IMR-90 (cell line): ENCODE measurements around the gene EIF3L. TPM values are rescaled to one million over a fixed set of nuclear protein-coding genes. Genes with fewer than 3 reads are reported as not detected.

Source experiments
- ATAC-seq: fragments of 200-7000 bp; cut with Tn5 transposase; 2 replicates; pipeline ENCODE4 v1.9.1; 2020; ENCODE audit warnings: low read depth, mild to moderate bottlenecking, moderate library complexity
- BruUV-seq: library from RNA; stranded (reverse); fragments of 400-500 nt; replicated peaks from 2 replicates; lab custom pipeline; 2021; lab: Mats Ljungman, UMichigan
- CTCF ChIA-PET: fragments of 300-600 bp; formaldehyde crosslinking; extraction: SDS; loops from one replicate; lab custom pipeline; 2021; ENCODE audit warnings: antibody characterized with exemption; lab: Yijun Ruan, JAX
- POLR2A ChIA-PET: fragments of 300-600 bp; sonication (Branson Sonifier 250); formaldehyde crosslinking; loops from one replicate; lab custom pipeline; 2022; ENCODE audit warnings: antibody characterized with exemption; ENCODE audit not compliant: unreplicated experiment; lab: Charles Lee
- DNase-seq: peaks from one replicate; pipeline ENCODE4 v3.0.0; 2013
- H2AFZ ChIP-seq: replicated peaks from 2 replicates; pipeline ENCODE3; 2013; ENCODE audit warnings: low read length, mild to moderate bottlenecking; ENCODE audit not compliant: poor library complexity
- H2AK5ac ChIP-seq: 2 replicates; pipeline ENCODE4 v1.6.1; 2013; ENCODE audit warnings: low read depth, low read length, inconsistent platforms
- H2AK9ac ChIP-seq: replicated peaks from 2 replicates; pipeline ENCODE3; 2013; ENCODE audit warnings: mild to moderate bottlenecking, low read depth, low read length, moderate library complexity; ENCODE audit not compliant: poor library complexity
- H2BK120ac ChIP-seq: 2 replicates; pipeline ENCODE4 v1.6.1; 2013; ENCODE audit warnings: low read depth, low read length, inconsistent platforms
- H2BK15ac ChIP-seq: 3 replicates; pipeline ENCODE4 v1.6.1; 2013; ENCODE audit warnings: low read depth, low read length, inconsistent platforms
- H2BK20ac ChIP-seq: 2 replicates; pipeline ENCODE4 v1.6.1; 2013; ENCODE audit warnings: low read depth, mild to moderate bottlenecking, inconsistent platforms, low read length, moderate library complexity
- H2BK5ac ChIP-seq: 2 replicates; pipeline ENCODE4 v1.6.1; 2013; ENCODE audit warnings: mild to moderate bottlenecking, low read depth, low read length, inconsistent platforms; ENCODE audit not compliant: poor library complexity, severe bottlenecking
- H3K14ac ChIP-seq: replicated peaks from 2 replicates; pipeline ENCODE4 v1.6.1; 2013; ENCODE audit warnings: low read depth, low read length, inconsistent platforms
- H3K18ac ChIP-seq: 2 replicates; pipeline ENCODE4 v1.6.1; 2013; ENCODE audit warnings: low read depth, low read length, control low read depth
- H3K23ac ChIP-seq: 2 replicates; pipeline ENCODE4 v1.6.1; 2013; ENCODE audit warnings: low read depth, low read length, inconsistent platforms
- H3K27ac ChIP-seq: 2 replicates; pipeline ENCODE4 v1.5.1; 2013; ENCODE audit warnings: mild to moderate bottlenecking, control low read depth, low read length; ENCODE audit not compliant: insufficient read depth
- H3K27me3 ChIP-seq: 2 replicates; pipeline ENCODE4 v1.6.1; 2013; ENCODE audit warnings: low read length; ENCODE audit not compliant: control insufficient read depth, insufficient read depth
- H3K36me3 ChIP-seq: 2 replicates; pipeline ENCODE4 v1.6.1; 2013; ENCODE audit warnings: low read length, mixed read lengths; ENCODE audit not compliant: control insufficient read depth, insufficient read depth
- H3K4ac ChIP-seq: 2 replicates; pipeline ENCODE4 v1.6.1; 2013; ENCODE audit warnings: low read depth, low read length, inconsistent platforms
- H3K4me1 ChIP-seq: 2 replicates; pipeline ENCODE4 v1.6.1; 2013; ENCODE audit warnings: low read length, mixed read lengths; ENCODE audit not compliant: control insufficient read depth, insufficient read depth
- H3K4me2 ChIP-seq: 2 replicates; pipeline ENCODE4 v1.6.1; 2013; ENCODE audit warnings: low read depth, mild to moderate bottlenecking, control low read depth, low read length, moderate library complexity
- H3K4me3 ChIP-seq: 2 replicates; pipeline ENCODE4 v1.5.1; 2013; ENCODE audit warnings: low read depth, mild to moderate bottlenecking, control low read depth, low read length, moderate library complexity; ENCODE audit not compliant: insufficient read depth
- H3K56ac ChIP-seq: 2 replicates; pipeline ENCODE4 v1.6.1; 2013; ENCODE audit warnings: low read length, inconsistent platforms; ENCODE audit not compliant: insufficient read depth; ENCODE audit errors: extremely low read depth
- H3K79me1 ChIP-seq, 2 experiments: 2 replicates each; pipeline ENCODE4 v1.6.1; 2013; ENCODE audit warnings: low read length in 2 of 2, inconsistent platforms in 1 of 2, low read depth in 1 of 2
- H3K9ac ChIP-seq: 2 replicates; pipeline ENCODE4 v1.6.1; 2013; ENCODE audit warnings: low read depth, low read length, control low read depth
- H3K9me1 ChIP-seq: 2 replicates; pipeline ENCODE4 v1.6.1; 2013; ENCODE audit warnings: low read length, inconsistent platforms; ENCODE audit not compliant: insufficient read depth
- H3K9me3 ChIP-seq: 2 replicates; pipeline ENCODE4 v1.6.1; 2013; ENCODE audit warnings: low read length; ENCODE audit not compliant: control insufficient read depth, insufficient read depth
- H4K20me1 ChIP-seq: 2 replicates; pipeline ENCODE4 v1.6.1; 2013; ENCODE audit warnings: low read length, inconsistent platforms; ENCODE audit not compliant: insufficient read depth
- H4K5ac ChIP-seq: 2 replicates; pipeline ENCODE4 v1.6.1; 2013; ENCODE audit warnings: mild to moderate bottlenecking, low read depth, low read length, control low read depth
- H4K8ac ChIP-seq, 2 experiments: 2 replicates each; pipeline ENCODE4 v1.6.1; 2013; ENCODE audit warnings: low read depth in 2 of 2, low read length in 2 of 2, control low read depth in 1 of 2, inconsistent platforms in 1 of 2
- H4K91ac ChIP-seq: 2 replicates; pipeline ENCODE4 v1.6.1; 2013; ENCODE audit warnings: low read depth, low read length, inconsistent platforms; ENCODE audit not compliant: insufficient read depth
- CEBPB ChIP-seq: IDR thresholded peaks from 2 replicates; pipeline ENCODE4 v1.6.1; 2012; ENCODE audit warnings: low read depth, low read length, improper control_type of control experiment
- CHD1 ChIP-seq: IDR thresholded peaks from 2 replicates; pipeline ENCODE4 v1.6.1; 2012; ENCODE audit warnings: low read depth, low read length, improper control_type of control experiment
- ELK1 ChIP-seq: fragments of 150-350 bp; IDR thresholded peaks from 2 replicates; pipeline ENCODE4 v1.6.1; 2016; ENCODE audit warnings: low read depth, mild to moderate bottlenecking, low read length, moderate library complexity, borderline replicate concordance
- FOS ChIP-seq: fragments of 150-350 bp; IDR thresholded peaks from 2 replicates; pipeline ENCODE4 v1.6.1; 2016; ENCODE audit warnings: low read depth, low read length
- POLR2A ChIP-seq: IDR thresholded peaks from 2 replicates; pipeline ENCODE4 v1.6.1; 2012; ENCODE audit warnings: mild to moderate bottlenecking, low read depth, low read length
- RCOR1 ChIP-seq: IDR thresholded peaks from 2 replicates; pipeline ENCODE4 v1.6.1; 2012; ENCODE audit warnings: mild to moderate bottlenecking, low read length, improper control_type of control experiment; ENCODE audit not compliant: insufficient replicate concordance
- RFX5 ChIP-seq: IDR thresholded peaks from 2 replicates; pipeline ENCODE4 v1.8.0; 2012; ENCODE audit warnings: low read depth, mild to moderate bottlenecking, low read length, moderate library complexity
- SMC3 ChIP-seq: fragments of 150-350 bp; IDR thresholded peaks from 2 replicates; pipeline ENCODE4 v1.6.1; 2016; ENCODE audit warnings: low read depth, mild to moderate bottlenecking, antibody characterized with exemption, low read length, moderate library complexity
- WGBS, 2 experiments: methylation state at CpG; one replicate each; pipeline versions ENCODE4 v1.1.5 to v1.1.7; 2013; ENCODE audit warnings: missing lambda C conversion rate in 2 of 2; ENCODE audit not compliant: insufficient read length in 1 of 2; ENCODE audit errors: extremely low coverage in 2 of 2; 5-methylcytosine and 5-hydroxymethylcytosine counted together
- dilution Hi-C: fragments of 300-500 bp; cut with HindIII; formaldehyde crosslinking; loops from one replicate; pipeline ENCODE4 v1.14.3; 2018; ENCODE audit warnings: low sequenced_read_pairs; ENCODE audit not compliant: unreplicated experiment
- in situ Hi-C: fragments of 300-500 bp; cut with MboI; formaldehyde crosslinking; loops from 3 replicates; pipeline ENCODE4 v1.14.3; 2019; ENCODE audit warnings: low sequenced_read_pairs, inconsistent platforms, mixed read lengths
- intact Hi-C: fragments of 100-400 bp; cut with micrococcal nuclease; formaldehyde crosslinking; loops from 2 replicates; pipeline ENCODE4 v1.10.0; 2022
- polyA plus RNA-seq, 3 experiments: library from polyadenylated mRNA; depleted of rRNA; stranded (reverse); fragments of >200 nt; gene quantifications; 2 replicates each; pipeline ENCODE4 v1.2.3, GENCODE V29; 2012; ENCODE audit warnings: low replicate concordance in 1 of 3
- total RNA-seq: library from RNA; depleted of rRNA; stranded (reverse); fragments of >200 nt; gene quantifications from 2 replicates; pipeline ENCODE4 v1.2.3, GENCODE V29; 2012
- TF ChIP-seq, protein P1 (sequence below): conservative IDR thresholded peaks from 2 replicates; pipeline ENCODE4 v1.5.1; 2012; ENCODE audit warnings: mild to moderate bottlenecking, low read depth, low read length, improper control_type of control experiment
- TF ChIP-seq, protein P2 (sequence below): fragments of 150-350 bp; IDR thresholded peaks from 2 replicates; pipeline ENCODE4 v1.6.1; 2017; ENCODE audit warnings: mild to moderate bottlenecking, antibody characterized with exemption, low read length, low read depth

EIF3L gene
- total and polyA plus RNA-seq, 2 of the 4 experiments (the other 2 are of a cell fraction) = 391 to 593 TPM

GRCh38 chr22:37846433-37846832 lies 2.8 kb upstream of the EIF3L start:
- no peak overlapping the region for H3K4me2 ChIP-seq
- H4K5ac ChIP-seq = no peak overlapping the region
- no peak overlapping the region for H2BK5ac ChIP-seq
- in situ Hi-C loops = no loop called here
- H3K56ac ChIP-seq = no peak overlapping the region
- H3K27me3 ChIP-seq = no peaks in the 10 kb centered on the region
- H2AFZ ChIP-seq = no peak overlapping the region
- dilution Hi-C loops = no loop called here
- no peak overlapping the region for H3K9ac ChIP-seq
- no peak overlapping the region for H3K14ac ChIP-seq
- H2BK20ac ChIP-seq = no peak overlapping the region
- no peak overlapping the region for H2BK15ac ChIP-seq
- H3K79me1 ChIP-seq = peaks cover 33 to 54% of the 10 kb centered on the region in 2 experiments
- ATAC-seq (no peak), DNase-seq (no peak)
- peaks cover 4% of the 10 kb centered on the region; the same call in 1 of the 2 replicates for H3K9me1 ChIP-seq
- POLR2A ChIA-PET = no interaction called here
- intact Hi-C loops = no loop called here
- TF ChIP-seq, protein P1, sequence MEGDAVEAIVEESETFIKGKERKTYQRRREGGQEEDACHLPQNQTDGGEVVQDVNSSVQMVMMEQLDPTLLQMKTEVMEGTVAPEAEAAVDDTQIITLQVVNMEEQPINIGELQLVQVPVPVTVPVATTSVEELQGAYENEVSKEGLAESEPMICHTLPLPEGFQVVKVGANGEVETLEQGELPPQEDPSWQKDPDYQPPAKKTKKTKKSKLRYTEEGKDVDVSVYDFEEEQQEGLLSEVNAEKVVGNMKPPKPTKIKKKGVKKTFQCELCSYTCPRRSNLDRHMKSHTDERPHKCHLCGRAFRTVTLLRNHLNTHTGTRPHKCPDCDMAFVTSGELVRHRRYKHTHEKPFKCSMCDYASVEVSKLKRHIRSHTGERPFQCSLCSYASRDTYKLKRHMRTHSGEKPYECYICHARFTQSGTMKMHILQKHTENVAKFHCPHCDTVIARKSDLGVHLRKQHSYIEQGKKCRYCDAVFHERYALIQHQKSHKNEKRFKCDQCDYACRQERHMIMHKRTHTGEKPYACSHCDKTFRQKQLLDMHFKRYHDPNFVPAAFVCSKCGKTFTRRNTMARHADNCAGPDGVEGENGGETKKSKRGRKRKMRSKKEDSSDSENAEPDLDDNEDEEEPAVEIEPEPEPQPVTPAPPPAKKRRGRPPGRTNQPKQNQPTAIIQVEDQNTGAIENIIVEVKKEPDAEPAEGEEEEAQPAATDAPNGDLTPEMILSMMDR = no peak
- TF ChIP-seq RCOR1 (no peak), ELK1 (no peak), CEBPB (no peak), POLR2A (no peak), RFX5 (no peak), FOS (no peak), SMC3 (no peak), CHD1 (no peak)
- TF ChIP-seq, protein P2, sequence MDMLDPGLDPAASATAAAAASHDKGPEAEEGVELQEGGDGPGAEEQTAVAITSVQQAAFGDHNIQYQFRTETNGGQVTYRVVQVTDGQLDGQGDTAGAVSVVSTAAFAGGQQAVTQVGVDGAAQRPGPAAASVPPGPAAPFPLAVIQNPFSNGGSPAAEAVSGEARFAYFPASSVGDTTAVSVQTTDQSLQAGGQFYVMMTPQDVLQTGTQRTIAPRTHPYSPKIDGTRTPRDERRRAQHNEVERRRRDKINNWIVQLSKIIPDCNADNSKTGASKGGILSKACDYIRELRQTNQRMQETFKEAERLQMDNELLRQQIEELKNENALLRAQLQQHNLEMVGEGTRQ = no peak
- no peak overlapping the region for H3K23ac ChIP-seq
- BruUV-seq = no TSS peak
- no peak overlapping the region for H3K27ac ChIP-seq
- no peak overlapping the region for H2AK5ac ChIP-seq
- peaks cover 4% of the 10 kb centered on the region for H3K36me3 ChIP-seq
- H2BK120ac ChIP-seq = no peak overlapping the region
- H4K8ac ChIP-seq = no peak overlapping the region
- H2AK9ac ChIP-seq = no peak overlapping the region
- H3K4ac ChIP-seq = no peak overlapping the region
- CTCF ChIA-PET = interaction anchor here (1.0 kb wide), 1 partner anchor 17 kb away, joined by 7 read pairs; no protein-coding TSS in a partner anchor
- WGBS, 2 experiments = no CpG with 5 or more reads among the region's 2 CpGs
- no peak overlapping the region for H4K91ac ChIP-seq
- H4K20me1 ChIP-seq = peaks cover 10% of the 10 kb centered on the region
- no peak overlapping the region for H3K4me3 ChIP-seq
- H3K18ac ChIP-seq = no peak overlapping the region
- H3K9me3 ChIP-seq = no peaks in the 10 kb centered on the region
- peaks cover 2% of the 10 kb centered on the region; the same call in 1 of the 2 replicates for H3K4me1 ChIP-seq
